HCT116 (cell line): ENCODE results near the gene MIER2. TPM values are rescaled to one million over a fixed set of nuclear protein-coding genes. Genes with fewer than 3 reads are reported as not detected.

ENCODE experiments used
- ATAC-seq: fragments of 200-7000 bp; cut with Tn5 transposase; 2 replicates; pipeline ENCODE4 v1.9.1; 2020; ENCODE audit warnings: mild to moderate bottlenecking, moderate library complexity
- BruUV-seq: library from RNA; stranded (reverse); fragments of 400-500 nt; replicated peaks from 2 replicates; lab custom pipeline; 2021; lab: Mats Ljungman, UMichigan
- CTCF ChIA-PET: fragments of 300-600 bp; sonication (Branson Sonifier 250); formaldehyde crosslinking; loops from one replicate; lab custom pipeline; 2021; ENCODE audit warnings: antibody characterized with exemption; lab: Charles Lee
- POLR2A ChIA-PET: fragments of 300-600, 350-600 bp; sonication (Branson Sonifier 250); formaldehyde crosslinking; loops from one replicate; lab custom pipeline; 2021; ENCODE audit warnings: antibody characterized with exemption; lab: Charles Lee
- RAD21 ChIA-PET, 2 experiments: fragments of 300-600 bp; sonication (Branson Sonifier 250); formaldehyde crosslinking; loops; one replicate each; lab custom pipeline; 2023; ENCODE audit warnings: low total read pairs in 2 of 2; ENCODE audit not compliant: uncharacterized antibody in 2 of 2, unreplicated experiment in 2 of 2, low non-redundant PET in 1 of 2; lab: Charles Lee
- DNase-seq: peaks from one replicate; pipeline ENCODE4 v3.0.0-alpha.2; 2010; ENCODE audit warnings: low read depth, low spot score
- H2AFZ ChIP-seq: fragments of 200-600 bp; shearing (Covaris generic), sonication (generic); 2 replicates; pipeline ENCODE4 v1.6.1; 2017; ENCODE audit warnings: low read depth, mixed run types, mixed read lengths, antibody characterized with exemption, low read length; ENCODE audit not compliant: poor library complexity, severe bottlenecking
- H3K27ac ChIP-seq: 2 replicates; pipeline ENCODE4 v1.5.1; 2012; ENCODE audit warnings: low read depth, low read length
- H3K27me3 ChIP-seq: fragments of 200-600 bp; sonication (generic); 2 replicates; pipeline ENCODE4 v1.6.1; 2016; ENCODE audit warnings: mixed run types, low read length, mixed read lengths; ENCODE audit not compliant: insufficient read depth
- H3K36me3 ChIP-seq, 2 experiments: fragments of 200-500 bp in 1 of 2; fragments of 200-600 bp in 1 of 2; sonication (Bioruptor generic) in 1 of 2; sonication (generic) in 1 of 2; 2 replicates each; pipeline versions ENCODE4 v1.5.1 to v1.6.1; 2014 to 2016; ENCODE audit warnings: low read length in 2 of 2, inconsistent platforms in 1 of 2, mixed read lengths in 1 of 2, mixed run types in 1 of 2; ENCODE audit not compliant: insufficient read depth in 2 of 2, control insufficient read depth in 1 of 2
- H3K4me1 ChIP-seq, 2 experiments: fragments of 200-600 bp in 1 of 2; sonication (generic) in 1 of 2; 2 replicates each; pipeline versions ENCODE4 v1.5.1 to v1.6.1; 2012 to 2017; ENCODE audit warnings: low read length in 2 of 2, inconsistent platforms in 1 of 2, mild to moderate bottlenecking in 1 of 2, mixed read lengths in 1 of 2, mixed run types in 1 of 2, moderate library complexity in 1 of 2; ENCODE audit not compliant: insufficient read depth in 2 of 2, control insufficient read depth in 1 of 2
- H3K4me2 ChIP-seq: fragments of 200-600 bp; sonication (generic); 2 replicates; pipeline ENCODE4 v1.6.1; 2017; ENCODE audit warnings: mixed run types, low read length, mixed read lengths
- H3K4me3 ChIP-seq, 2 experiments: fragments of 200-600 bp in 1 of 2; sonication (generic) in 1 of 2; replicated peaks in 1 of 2; 2 replicates each; pipeline ENCODE4 v1.5.1; 2011 to 2016; ENCODE audit warnings: low read length in 2 of 2, control low read depth in 1 of 2, low read depth in 1 of 2, mild to moderate bottlenecking in 1 of 2, mixed read lengths in 1 of 2, mixed run types in 1 of 2
- H3K79me2 ChIP-seq: fragments of 200-600 bp; sonication (generic); 2 replicates; pipeline ENCODE4 v1.6.1; 2017; ENCODE audit warnings: mild to moderate bottlenecking, mixed run types, low read length, moderate library complexity, mixed read lengths; ENCODE audit not compliant: insufficient read depth
- H3K9ac ChIP-seq: fragments of 200-600 bp; sonication (generic); 2 replicates; pipeline ENCODE4 v1.6.1; 2016; ENCODE audit warnings: low read length, mixed read lengths
- H3K9me2 ChIP-seq: fragments of 200-600 bp; sonication (generic), shearing (Covaris generic); 2 replicates; pipeline ENCODE4 v1.6.1; 2017; ENCODE audit warnings: mixed run types, mild to moderate bottlenecking, moderate library complexity; ENCODE audit not compliant: insufficient read depth
- H3K9me3 ChIP-seq, 2 experiments: fragments of 200-500 bp in 1 of 2; fragments of 200-600 bp in 1 of 2; sonication (Bioruptor generic) in 1 of 2; sonication (generic) in 1 of 2; 2 replicates each; pipeline ENCODE4 v1.6.1; 2014 to 2017; ENCODE audit warnings: low read length in 2 of 2, mixed read lengths in 2 of 2, inconsistent platforms in 1 of 2, low read depth in 1 of 2, mild to moderate bottlenecking in 1 of 2, mixed run types in 1 of 2, moderate library complexity in 1 of 2; ENCODE audit not compliant: control insufficient read depth in 1 of 2, insufficient read depth in 1 of 2
- H4K20me1 ChIP-seq: fragments of 200-600 bp; sonication (generic), shearing (Covaris generic); 2 replicates; pipeline ENCODE4 v1.6.1; 2017; ENCODE audit warnings: mixed run types, mild to moderate bottlenecking, moderate library complexity; ENCODE audit not compliant: insufficient read depth
- CBX3 ChIP-seq: IDR thresholded peaks from 2 replicates; pipeline ENCODE4 v1.6.1; 2012; ENCODE audit warnings: low read depth
- CEBPB ChIP-seq: IDR thresholded peaks from 2 replicates; pipeline ENCODE4 v1.6.1; 2012; ENCODE audit warnings: low read depth
- EZH2 ChIP-seq: fragments of 200-600 bp; sonication (generic); IDR thresholded peaks from 2 replicates; pipeline ENCODE4 v1.6.1; 2017; ENCODE audit warnings: antibody characterized with exemption, mixed run types
- FOSL1 ChIP-seq: IDR thresholded peaks from 2 replicates; pipeline ENCODE4 v1.6.1; 2012; ENCODE audit warnings: low read depth
- POLR2A ChIP-seq: IDR thresholded peaks from 2 replicates; pipeline ENCODE4 v1.7.0; 2011; ENCODE audit warnings: borderline replicate concordance; ENCODE audit not compliant: insufficient read depth, insufficient read length; ENCODE audit errors: extremely low read depth
- POLR2AphosphoS5 ChIP-seq: IDR thresholded peaks from 2 replicates; pipeline ENCODE4 v1.6.1; 2011; ENCODE audit warnings: mild to moderate bottlenecking, low read depth, low read length, moderate library complexity
- RAD21 ChIP-seq: IDR thresholded peaks from 2 replicates; pipeline ENCODE4 v1.6.1; 2012; ENCODE audit warnings: low read depth, mild to moderate bottlenecking
- SP1 ChIP-seq: IDR thresholded peaks from 2 replicates; pipeline ENCODE4 v1.6.1; 2012; ENCODE audit warnings: low read depth
- TCF7L2 ChIP-seq: IDR thresholded peaks from 2 replicates; pipeline ENCODE4 v1.7.0; 2011; ENCODE audit warnings: borderline replicate concordance, inconsistent platforms; ENCODE audit not compliant: insufficient read depth, insufficient read length; ENCODE audit errors: extremely low read depth
- YY1 ChIP-seq: IDR thresholded peaks from 2 replicates; pipeline ENCODE4 v1.6.1; 2011; ENCODE audit warnings: low read length, low read depth, moderate library complexity, mild to moderate bottlenecking; ENCODE audit not compliant: insufficient replicate concordance; ENCODE audit errors: extremely low read depth
- ZFX ChIP-seq: fragments of 450-650 bp; IDR thresholded peaks from 2 replicates; pipeline ENCODE4 v1.6.1; 2017
- ZNF274 ChIP-seq: fragments of 200-500 bp; sonication (Bioruptor generic); IDR thresholded peaks from 2 replicates; pipeline ENCODE4 v1.6.1; 2014; ENCODE audit warnings: mild to moderate bottlenecking, low read depth, low read length, inconsistent platforms
- intact Hi-C: fragments of 100-400 bp; cut with micrococcal nuclease; formaldehyde crosslinking; loops from 2 replicates; pipeline ENCODE4 v1.10.0; 2022
- total RNA-seq: library from RNA; stranded (reverse); gene quantifications from one replicate; pipeline ENCODE4 v1.2.1, GENCODE V29; 2021; ENCODE audit not compliant: unreplicated experiment
- TF ChIP-seq, protein P1 (sequence below), 3 experiments: fragments of 200-600 bp in 1 of 3; sonication (generic) in 1 of 3; IDR thresholded peaks in 2 of 3; conservative IDR thresholded peaks in 1 of 3; 2 replicates each; pipeline ENCODE4 v1.5.1; 2012 to 2017; ENCODE audit warnings: low read depth in 2 of 3, low read length in 2 of 3, antibody characterized with exemption in 1 of 3, borderline replicate concordance in 1 of 3, control low read depth in 1 of 3, mild to moderate bottlenecking in 1 of 3, mixed read lengths in 1 of 3, mixed run types in 1 of 3, moderate library complexity in 1 of 3; ENCODE audit not compliant: insufficient read depth in 1 of 3
- TF ChIP-seq, protein P2 (sequence below): IDR thresholded peaks from 2 replicates; pipeline ENCODE4 v1.6.1; 2012
- TF ChIP-seq, protein P3 (sequence below): IDR thresholded peaks from 2 replicates; pipeline ENCODE4 v1.6.1; 2012
- TF ChIP-seq, protein P4 (sequence below): IDR thresholded peaks from 2 replicates; pipeline ENCODE4 v1.6.1; 2011; ENCODE audit warnings: mild to moderate bottlenecking, low read length, moderate library complexity; ENCODE audit not compliant: insufficient replicate concordance; ENCODE audit errors: extremely low read depth
- TF ChIP-seq, protein P5 (sequence below): IDR thresholded peaks from 2 replicates; pipeline ENCODE4 v1.6.1; 2012; ENCODE audit warnings: low read depth

Gene MIER2
- total RNA-seq, 1 experiment from 2014 or later, result 41.5 TPM

DNA sequence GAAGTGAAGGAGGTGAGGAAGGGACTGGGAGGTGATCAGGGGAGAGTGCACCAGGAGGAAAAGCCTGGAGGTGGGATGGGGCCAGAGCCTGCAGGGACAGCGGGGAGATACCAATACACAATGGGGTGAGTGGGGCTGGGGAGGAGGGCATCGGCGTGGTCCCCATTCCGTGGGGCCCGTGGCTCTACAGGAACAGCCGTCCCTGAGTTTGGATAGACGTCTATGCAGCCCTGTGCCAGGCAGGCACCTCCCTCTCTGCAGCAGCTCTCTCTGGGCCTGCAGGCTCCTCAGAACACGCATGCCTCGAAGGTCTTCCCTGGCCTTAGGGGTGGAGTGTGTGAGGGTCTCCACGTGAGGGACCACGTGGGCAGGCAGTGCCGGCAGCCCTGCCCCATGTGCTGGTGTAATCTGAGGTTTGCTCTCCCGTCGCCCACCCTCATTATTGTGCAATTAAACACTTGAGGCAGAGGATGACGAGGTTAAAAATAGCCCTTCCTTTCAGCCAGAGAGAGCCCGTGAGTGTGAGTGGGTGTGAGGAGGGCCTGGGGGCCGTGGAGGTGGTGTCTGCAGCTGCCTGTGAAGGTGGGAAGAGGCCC lies 47.9 kb upstream of the MIER2 start:
- no peak for ATAC-seq
- no TSS peak for BruUV-seq
- Histone ChIP-seq H3K27me3 (no peaks in the 10 kb centered on the region), H2AFZ (no peak overlapping the region), H3K4me2 (no peak overlapping the region), H3K9ac (no peak overlapping the region), H3K9me2 (no peaks in the 10 kb centered on the region), H3K27ac (no peak overlapping the region), H3K9me3 (peaks cover 0 to 9% of the 10 kb centered on the region in 2 experiments; a peak in 1 of 4 replicates), H4K20me1 (no peaks in the 10 kb centered on the region), H3K4me3 (no peak overlapping the region), H3K4me1 (no peaks in the 10 kb centered on the region), H3K36me3 (no peaks in the 10 kb centered on the region), H3K79me2 (no peaks in the 10 kb centered on the region)
- ChIA-PET POLR2A (no interaction called here), CTCF (no interaction called here), RAD21 (no interaction called here)
- intact Hi-C loops, result no loop called here
- DNase-seq, result no peak
- no peak for TF ChIP-seq ZFX
- TF ChIP-seq EZH2, result no peak
- no peak for TF ChIP-seq YY1
- no peak for TF ChIP-seq TCF7L2
- no peak for TF ChIP-seq CEBPB
- TF ChIP-seq, protein P1, sequence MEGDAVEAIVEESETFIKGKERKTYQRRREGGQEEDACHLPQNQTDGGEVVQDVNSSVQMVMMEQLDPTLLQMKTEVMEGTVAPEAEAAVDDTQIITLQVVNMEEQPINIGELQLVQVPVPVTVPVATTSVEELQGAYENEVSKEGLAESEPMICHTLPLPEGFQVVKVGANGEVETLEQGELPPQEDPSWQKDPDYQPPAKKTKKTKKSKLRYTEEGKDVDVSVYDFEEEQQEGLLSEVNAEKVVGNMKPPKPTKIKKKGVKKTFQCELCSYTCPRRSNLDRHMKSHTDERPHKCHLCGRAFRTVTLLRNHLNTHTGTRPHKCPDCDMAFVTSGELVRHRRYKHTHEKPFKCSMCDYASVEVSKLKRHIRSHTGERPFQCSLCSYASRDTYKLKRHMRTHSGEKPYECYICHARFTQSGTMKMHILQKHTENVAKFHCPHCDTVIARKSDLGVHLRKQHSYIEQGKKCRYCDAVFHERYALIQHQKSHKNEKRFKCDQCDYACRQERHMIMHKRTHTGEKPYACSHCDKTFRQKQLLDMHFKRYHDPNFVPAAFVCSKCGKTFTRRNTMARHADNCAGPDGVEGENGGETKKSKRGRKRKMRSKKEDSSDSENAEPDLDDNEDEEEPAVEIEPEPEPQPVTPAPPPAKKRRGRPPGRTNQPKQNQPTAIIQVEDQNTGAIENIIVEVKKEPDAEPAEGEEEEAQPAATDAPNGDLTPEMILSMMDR (IDR thresholded peaks at IDR 0.05 in 2 of 3, conservative IDR thresholded peaks at IDR 0.05 in 1 of 3; ENCODE audit: borderline replicate concordance in 1 of 3, insufficient read depth in 1 of 3, low read depth in 2 of 3, low read length in 2 of 3), result no peak
- TF ChIP-seq, protein P2, sequence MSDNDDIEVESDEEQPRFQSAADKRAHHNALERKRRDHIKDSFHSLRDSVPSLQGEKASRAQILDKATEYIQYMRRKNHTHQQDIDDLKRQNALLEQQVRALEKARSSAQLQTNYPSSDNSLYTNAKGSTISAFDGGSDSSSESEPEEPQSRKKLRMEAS, result no peak
- no peak for TF ChIP-seq POLR2AphosphoS5
- TF ChIP-seq FOSL1, result no peak
- no peak for TF ChIP-seq POLR2A
- TF ChIP-seq, protein P3, sequence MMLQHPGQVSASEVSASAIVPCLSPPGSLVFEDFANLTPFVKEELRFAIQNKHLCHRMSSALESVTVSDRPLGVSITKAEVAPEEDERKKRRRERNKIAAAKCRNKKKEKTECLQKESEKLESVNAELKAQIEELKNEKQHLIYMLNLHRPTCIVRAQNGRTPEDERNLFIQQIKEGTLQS, result no peak
- no peak for TF ChIP-seq ZNF274
- TF ChIP-seq, protein P4, sequence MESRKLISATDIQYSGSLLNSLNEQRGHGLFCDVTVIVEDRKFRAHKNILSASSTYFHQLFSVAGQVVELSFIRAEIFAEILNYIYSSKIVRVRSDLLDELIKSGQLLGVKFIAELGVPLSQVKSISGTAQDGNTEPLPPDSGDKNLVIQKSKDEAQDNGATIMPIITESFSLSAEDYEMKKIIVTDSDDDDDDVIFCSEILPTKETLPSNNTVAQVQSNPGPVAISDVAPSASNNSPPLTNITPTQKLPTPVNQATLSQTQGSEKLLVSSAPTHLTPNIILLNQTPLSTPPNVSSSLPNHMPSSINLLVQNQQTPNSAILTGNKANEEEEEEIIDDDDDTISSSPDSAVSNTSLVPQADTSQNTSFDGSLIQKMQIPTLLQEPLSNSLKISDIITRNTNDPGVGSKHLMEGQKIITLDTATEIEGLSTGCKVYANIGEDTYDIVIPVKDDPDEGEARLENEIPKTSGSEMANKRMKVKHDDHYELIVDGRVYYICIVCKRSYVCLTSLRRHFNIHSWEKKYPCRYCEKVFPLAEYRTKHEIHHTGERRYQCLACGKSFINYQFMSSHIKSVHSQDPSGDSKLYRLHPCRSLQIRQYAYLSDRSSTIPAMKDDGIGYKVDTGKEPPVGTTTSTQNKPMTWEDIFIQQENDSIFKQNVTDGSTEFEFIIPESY, result no peak
- no peak for TF ChIP-seq CBX3
- TF ChIP-seq, protein P5, sequence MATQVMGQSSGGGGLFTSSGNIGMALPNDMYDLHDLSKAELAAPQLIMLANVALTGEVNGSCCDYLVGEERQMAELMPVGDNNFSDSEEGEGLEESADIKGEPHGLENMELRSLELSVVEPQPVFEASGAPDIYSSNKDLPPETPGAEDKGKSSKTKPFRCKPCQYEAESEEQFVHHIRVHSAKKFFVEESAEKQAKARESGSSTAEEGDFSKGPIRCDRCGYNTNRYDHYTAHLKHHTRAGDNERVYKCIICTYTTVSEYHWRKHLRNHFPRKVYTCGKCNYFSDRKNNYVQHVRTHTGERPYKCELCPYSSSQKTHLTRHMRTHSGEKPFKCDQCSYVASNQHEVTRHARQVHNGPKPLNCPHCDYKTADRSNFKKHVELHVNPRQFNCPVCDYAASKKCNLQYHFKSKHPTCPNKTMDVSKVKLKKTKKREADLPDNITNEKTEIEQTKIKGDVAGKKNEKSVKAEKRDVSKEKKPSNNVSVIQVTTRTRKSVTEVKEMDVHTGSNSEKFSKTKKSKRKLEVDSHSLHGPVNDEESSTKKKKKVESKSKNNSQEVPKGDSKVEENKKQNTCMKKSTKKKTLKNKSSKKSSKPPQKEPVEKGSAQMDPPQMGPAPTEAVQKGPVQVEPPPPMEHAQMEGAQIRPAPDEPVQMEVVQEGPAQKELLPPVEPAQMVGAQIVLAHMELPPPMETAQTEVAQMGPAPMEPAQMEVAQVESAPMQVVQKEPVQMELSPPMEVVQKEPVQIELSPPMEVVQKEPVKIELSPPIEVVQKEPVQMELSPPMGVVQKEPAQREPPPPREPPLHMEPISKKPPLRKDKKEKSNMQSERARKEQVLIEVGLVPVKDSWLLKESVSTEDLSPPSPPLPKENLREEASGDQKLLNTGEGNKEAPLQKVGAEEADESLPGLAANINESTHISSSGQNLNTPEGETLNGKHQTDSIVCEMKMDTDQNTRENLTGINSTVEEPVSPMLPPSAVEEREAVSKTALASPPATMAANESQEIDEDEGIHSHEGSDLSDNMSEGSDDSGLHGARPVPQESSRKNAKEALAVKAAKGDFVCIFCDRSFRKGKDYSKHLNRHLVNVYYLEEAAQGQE, result no peak
- TF ChIP-seq SP1, result no peak
- TF ChIP-seq RAD21, result no peak
